ENCODE measurements around the gene VPS11.
"Not testable (repeated sequence)": the region's sequence is repeated elsewhere in the genome, so short reads cannot be mapped to it uniquely, and the experiment has no call there.

VPS11 gene

GRCh38 chr11:119067371-119068222 lies at the start of gene VPS11:
TSS of gene VPS11 (plus strand) at chr11:119067818. CDS start at chr11:119067824, 6 bp downstream.
- peak; percentile 98 for DNase-seq

- peak; percentile 97 for DNase-seq
These were observed 49.3 kb upstream of the VPS11 start, which contains the start of the genes RPS25 and TRAPPC4 for GRCh38 chr11:119018074-119018938. TSS of gene RPS25 (minus strand) at chr11:119018343. CDS start at chr11:119018284, 59 bp downstream. TSS of gene TRAPPC4 (plus strand) at chr11:119018766. CDS start at chr11:119018796, 30 bp downstream.

GRCh38 chr11:119019996-119020395 lies 47.6 kb upstream of the VPS11 start:
- DNase-seq, result no peak

GRCh38 chr11:119021631-119022030 lies 46.0 kb upstream of the VPS11 start:
- DNase-seq, result no peak

GRCh38 chr11:119023741-119024140 lies 43.9 kb upstream of the VPS11 start:
- peak; percentile 49 for DNase-seq

GRCh38 chr11:119024430-119025098 lies 43.1 kb upstream of the VPS11 start:
- no peak for DNase-seq

- DNase-seq, result no peak
These were observed 42.5 kb upstream of the VPS11 start for GRCh38 chr11:119025099-119025473.

GRCh38 chr11:119025541-119025940 lies 42.1 kb upstream of the VPS11 start:
- no peak for DNase-seq

GRCh38 chr11:119025978-119026766 lies 41.4 kb upstream of the VPS11 start:
- DNase-seq, result no peak

- no peak for DNase-seq
These were observed 40.6 kb upstream of the VPS11 start for GRCh38 chr11:119026970-119027369.

- DNase-seq, result no peak
These were observed 39.9 kb upstream of the VPS11 start for GRCh38 chr11:119027561-119028345.

GRCh38 chr11:119028346-119029068 lies 39.1 kb upstream of the VPS11 start:
- no peak for DNase-seq

GRCh38 chr11:119029069-119029339 lies 38.6 kb upstream of the VPS11 start:
- no peak for DNase-seq

- no peak for DNase-seq
These were observed 38.1 kb upstream of the VPS11 start for GRCh38 chr11:119029340-119030028.

GRCh38 chr11:119030029-119030328 lies 37.6 kb upstream of the VPS11 start:
- no peak for DNase-seq

GRCh38 chr11:119030329-119031047 lies 37.1 kb upstream of the VPS11 start, which contains the start of gene SLC37A4:
TSS of gene SLC37A4 (minus strand) at chr11:119030877.
- peak; percentile 97 for DNase-seq

- DNase-seq, result no peak
These were observed 35.7 kb upstream of the VPS11 start for GRCh38 chr11:119031912-119032280.

GRCh38 chr11:119033421-119033820 lies 34.2 kb upstream of the VPS11 start:
- DNase-seq, result not testable (repeated sequence)

- DNase-seq, result no peak
These were observed 32.8 kb upstream of the VPS11 start for GRCh38 chr11:119034813-119035212.

- no peak for DNase-seq
These were observed 28.7 kb upstream of the VPS11 start for GRCh38 chr11:119038884-119039283.
